GM12873 (cell line): ENCODE measurements around the gene NDUFAF8.

Experiments
- TF ChIP-seq, protein P1 (sequence below): IDR thresholded peaks from 2 replicates; pipeline ENCODE4 v1.5.1; 2012; ENCODE audit warnings: low read depth, mild to moderate bottlenecking, moderate library complexity, low read length, control low read depth; ENCODE audit not compliant: insufficient read depth; ENCODE audit errors: missing control alignments

The NDUFAF8 gene

GRCh38 chr17:81282876-81283275, 43.8 kb downstream of the NDUFAF8 start:
- TF ChIP-seq, protein P1, sequence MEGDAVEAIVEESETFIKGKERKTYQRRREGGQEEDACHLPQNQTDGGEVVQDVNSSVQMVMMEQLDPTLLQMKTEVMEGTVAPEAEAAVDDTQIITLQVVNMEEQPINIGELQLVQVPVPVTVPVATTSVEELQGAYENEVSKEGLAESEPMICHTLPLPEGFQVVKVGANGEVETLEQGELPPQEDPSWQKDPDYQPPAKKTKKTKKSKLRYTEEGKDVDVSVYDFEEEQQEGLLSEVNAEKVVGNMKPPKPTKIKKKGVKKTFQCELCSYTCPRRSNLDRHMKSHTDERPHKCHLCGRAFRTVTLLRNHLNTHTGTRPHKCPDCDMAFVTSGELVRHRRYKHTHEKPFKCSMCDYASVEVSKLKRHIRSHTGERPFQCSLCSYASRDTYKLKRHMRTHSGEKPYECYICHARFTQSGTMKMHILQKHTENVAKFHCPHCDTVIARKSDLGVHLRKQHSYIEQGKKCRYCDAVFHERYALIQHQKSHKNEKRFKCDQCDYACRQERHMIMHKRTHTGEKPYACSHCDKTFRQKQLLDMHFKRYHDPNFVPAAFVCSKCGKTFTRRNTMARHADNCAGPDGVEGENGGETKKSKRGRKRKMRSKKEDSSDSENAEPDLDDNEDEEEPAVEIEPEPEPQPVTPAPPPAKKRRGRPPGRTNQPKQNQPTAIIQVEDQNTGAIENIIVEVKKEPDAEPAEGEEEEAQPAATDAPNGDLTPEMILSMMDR: no peak

DNA sequence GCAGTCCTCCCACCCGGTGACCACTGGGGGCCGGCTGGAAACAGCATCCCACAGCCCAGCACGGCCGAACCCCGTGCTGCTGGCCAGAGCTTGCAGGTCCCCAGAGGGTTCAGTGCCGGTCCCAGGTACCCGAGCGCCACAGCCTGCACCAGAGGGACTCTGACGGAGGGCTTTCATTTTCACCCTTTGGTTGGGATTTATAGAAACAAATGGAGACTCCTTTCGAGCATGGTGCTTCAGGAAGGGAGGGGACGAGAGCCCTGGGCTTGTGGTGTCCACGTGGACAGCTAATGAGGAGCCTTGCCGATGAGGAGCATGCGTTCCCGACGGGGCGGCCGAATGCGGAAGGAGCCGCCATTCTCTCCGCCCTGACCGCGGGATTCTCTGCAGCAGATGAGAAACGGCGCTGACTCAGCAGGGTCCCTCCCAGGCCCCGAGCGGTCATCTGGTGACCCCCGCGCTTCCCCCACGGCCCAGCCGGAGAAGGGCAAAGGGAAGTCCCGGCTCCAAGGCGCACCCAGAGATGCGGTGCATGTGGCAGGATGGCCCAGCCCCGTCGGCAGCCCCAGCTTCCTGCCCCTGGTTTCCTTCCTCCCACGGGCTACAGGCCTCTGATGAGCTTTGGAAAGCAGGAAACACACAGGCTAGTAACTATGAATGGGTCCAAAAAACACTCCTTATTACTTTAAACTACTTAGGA, 46.2 kb downstream of the NDUFAF8 start:
- TF ChIP-seq, protein P1: no peak

- TF ChIP-seq, protein P1: no peak
Observed at GRCh38 chr17:81285894-81286293, 46.8 kb downstream of the NDUFAF8 start.

GRCh38 chr17:81286491-81287145, 47.5 kb downstream of the NDUFAF8 start:
- TF ChIP-seq, protein P1: no peak

DNA sequence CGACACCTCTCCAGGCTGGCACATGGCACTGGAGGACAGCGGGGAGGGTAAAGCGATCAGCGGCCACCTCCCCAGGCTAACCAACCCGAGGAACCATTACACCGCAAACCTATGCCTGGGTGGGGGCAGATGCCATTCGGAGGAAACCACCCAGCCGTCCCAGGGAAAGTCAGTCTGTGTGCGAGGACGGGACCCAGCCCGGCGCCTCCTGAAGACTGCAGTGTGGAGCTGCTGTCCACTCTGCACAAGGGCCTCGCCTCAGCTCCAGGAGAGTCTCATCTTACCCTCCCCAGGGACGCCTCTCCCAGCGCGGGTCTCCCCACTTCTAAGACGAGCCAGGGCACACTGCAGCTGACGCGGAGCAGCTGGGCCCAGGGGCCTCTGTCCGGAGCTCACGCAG, 48.0 kb downstream of the NDUFAF8 start:
- TF ChIP-seq, protein P1: no peak

- TF ChIP-seq, protein P1: no peak
Observed at GRCh38 chr17:81287741-81288430, 48.8 kb downstream of the NDUFAF8 start.

DNA sequence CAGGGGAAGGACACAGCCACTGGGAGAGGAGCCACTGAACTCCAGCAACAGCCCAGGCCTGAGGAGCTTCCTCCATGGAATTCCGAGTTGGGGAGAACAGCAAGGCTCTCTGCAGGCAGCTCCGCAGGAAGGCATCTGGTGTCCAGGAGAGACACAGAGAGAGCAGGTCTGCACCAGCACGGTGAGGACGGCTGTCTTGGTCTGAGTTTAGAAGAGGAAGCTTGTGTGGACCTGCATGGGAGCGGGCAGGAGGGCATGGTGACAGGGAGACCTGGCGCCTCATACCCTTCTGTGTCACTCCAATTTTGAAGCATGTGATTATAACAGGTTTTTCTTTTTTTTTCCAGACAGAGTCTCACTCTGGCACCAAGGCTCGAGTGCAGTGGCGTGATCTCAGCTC, 49.6 kb downstream of the NDUFAF8 start:
- TF ChIP-seq, protein P1: no peak
